Testis (tissue), 2 donors: ENCODE data around the gene PEPD.

Source experiments
- POLR2A ChIP-seq: fragments of 450-650 bp; IDR thresholded peaks from one replicate; pipeline ENCODE4 v1.6.1; 2017; ENCODE audit warnings: antibody characterized with exemption, mild to moderate bottlenecking, moderate library complexity
- TF ChIP-seq, protein P1 (sequence below), 3 experiments: fragments of 450-650 bp in 2 of 3; fragments of 200-600 bp in 1 of 3; sonication (generic) in 1 of 3; IDR thresholded peaks; one replicate each; pipeline ENCODE4 v1.5.1; 2016 to 2019; ENCODE audit warnings: antibody characterized with exemption in 3 of 3, mild to moderate bottlenecking in 2 of 3, moderate library complexity in 1 of 3

DNA sequence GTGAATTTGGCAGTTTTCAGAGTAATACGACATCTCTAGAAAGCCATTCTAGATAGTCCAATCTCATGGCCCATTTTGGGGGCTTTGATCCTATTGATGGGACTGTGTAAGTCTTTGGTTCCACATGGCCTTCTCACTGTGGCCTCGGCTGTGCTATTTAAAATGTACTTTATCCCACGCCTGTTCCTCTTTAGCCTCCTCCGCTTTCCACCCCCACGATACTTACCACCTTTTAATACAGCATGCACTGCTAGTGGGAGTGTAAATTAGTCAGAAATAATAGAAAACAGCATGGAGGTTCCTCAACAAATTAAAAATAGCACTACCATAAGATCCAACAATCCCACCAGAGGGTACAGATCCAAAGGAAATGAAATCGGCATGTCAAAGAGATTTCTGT lies 176.4 kb downstream of the PEPD start:
- TF ChIP-seq, protein P1, sequence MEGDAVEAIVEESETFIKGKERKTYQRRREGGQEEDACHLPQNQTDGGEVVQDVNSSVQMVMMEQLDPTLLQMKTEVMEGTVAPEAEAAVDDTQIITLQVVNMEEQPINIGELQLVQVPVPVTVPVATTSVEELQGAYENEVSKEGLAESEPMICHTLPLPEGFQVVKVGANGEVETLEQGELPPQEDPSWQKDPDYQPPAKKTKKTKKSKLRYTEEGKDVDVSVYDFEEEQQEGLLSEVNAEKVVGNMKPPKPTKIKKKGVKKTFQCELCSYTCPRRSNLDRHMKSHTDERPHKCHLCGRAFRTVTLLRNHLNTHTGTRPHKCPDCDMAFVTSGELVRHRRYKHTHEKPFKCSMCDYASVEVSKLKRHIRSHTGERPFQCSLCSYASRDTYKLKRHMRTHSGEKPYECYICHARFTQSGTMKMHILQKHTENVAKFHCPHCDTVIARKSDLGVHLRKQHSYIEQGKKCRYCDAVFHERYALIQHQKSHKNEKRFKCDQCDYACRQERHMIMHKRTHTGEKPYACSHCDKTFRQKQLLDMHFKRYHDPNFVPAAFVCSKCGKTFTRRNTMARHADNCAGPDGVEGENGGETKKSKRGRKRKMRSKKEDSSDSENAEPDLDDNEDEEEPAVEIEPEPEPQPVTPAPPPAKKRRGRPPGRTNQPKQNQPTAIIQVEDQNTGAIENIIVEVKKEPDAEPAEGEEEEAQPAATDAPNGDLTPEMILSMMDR (IDR thresholded peaks at IDR 0.05): no peak
- TF ChIP-seq POLR2A: no peak
